WTC11 (cell line): ENCODE measurements around the gene FAM110A. TPM values are rescaled to one million over a fixed set of nuclear protein-coding genes. Genes with fewer than 3 reads are reported as not detected.
A peak's percentile ranks its signal among the peaks of the same experiment; 100 is the strongest.

ENCODE experiments used
- ATAC-seq: fragments of 200-7000 bp; cut with Tn5 transposase; 2 replicates; pipeline ENCODE4 v1.10.0; 2021; ENCODE audit warnings: mild to moderate bottlenecking, moderate library complexity
- Bru-seq: library from RNA; stranded (reverse); fragments of 400-500 nt; gene quantifications from one replicate; lab custom pipeline; 2021; lab: Mats Ljungman, UMichigan
- CTCF ChIA-PET: fragments of 300-600 bp; sonication (Branson Sonifier 250); formaldehyde crosslinking; loops from one replicate; lab custom pipeline; 2021; ENCODE audit warnings: antibody characterized with exemption; lab: Charles Lee
- POLR2A ChIA-PET: fragments of 350-600 bp; sonication (Branson Sonifier 250); formaldehyde crosslinking; loops from one replicate; lab custom pipeline; 2021; ENCODE audit warnings: antibody characterized with exemption; lab: Charles Lee
- DNase-seq: peaks from one replicate; pipeline ENCODE4 v3.0.0; 2021; ENCODE audit warnings: low spot score
- H3K27ac Mint-ChIP-seq: 2 replicates; pipeline ENCODE4 v1.8.0; 2021; ENCODE audit warnings: mixed read lengths
- H3K27me3 Mint-ChIP-seq: 2 replicates; pipeline ENCODE4 v1.8.0; 2021; ENCODE audit warnings: low read depth, mild to moderate bottlenecking, moderate library complexity, mixed read lengths
- H3K36me3 Mint-ChIP-seq: 2 replicates; pipeline ENCODE4 v1.8.0; 2021; ENCODE audit warnings: mixed read lengths
- H3K4me1 Mint-ChIP-seq: 2 replicates; pipeline ENCODE4 v1.8.0; 2022; ENCODE audit warnings: mixed read lengths
- H3K4me3 Mint-ChIP-seq: 2 replicates; pipeline ENCODE4 v1.8.0; 2021; ENCODE audit warnings: mild to moderate bottlenecking, moderate library complexity, mixed read lengths
- H3K9me3 Mint-ChIP-seq: 2 replicates; pipeline ENCODE4 v1.8.0; 2021; ENCODE audit warnings: mixed read lengths
- CBFB ChIP-seq: sonication (generic); formaldehyde crosslinking; IDR thresholded peaks from 2 replicates; pipeline ENCODE4 v1.8.1; 2022; ENCODE audit warnings: mild to moderate bottlenecking, low read depth, missing genetic modification reagents
- CREM ChIP-seq: sonication (generic); formaldehyde crosslinking; IDR thresholded peaks from 2 replicates; pipeline ENCODE4 v1.8.1; 2022; ENCODE audit warnings: mild to moderate bottlenecking, missing genetic modification reagents, moderate library complexity
- ETV6 ChIP-seq: sonication (generic); formaldehyde crosslinking; IDR thresholded peaks from 2 replicates; pipeline ENCODE4 v1.8.1; 2022; ENCODE audit warnings: mild to moderate bottlenecking, missing genetic modification reagents
- FOXK1 ChIP-seq: sonication (generic); formaldehyde crosslinking; IDR thresholded peaks from 2 replicates; pipeline ENCODE4 v1.8.0; 2022; ENCODE audit warnings: mild to moderate bottlenecking, moderate library complexity, missing genetic modification reagents
- GABPB1 ChIP-seq: sonication (generic); formaldehyde crosslinking; IDR thresholded peaks from 2 replicates; pipeline ENCODE4 v1.8.1; 2023; ENCODE audit warnings: mild to moderate bottlenecking, missing genetic modification reagents
- MYBL2 ChIP-seq: sonication (generic); formaldehyde crosslinking; IDR thresholded peaks from 2 replicates; pipeline ENCODE4 v1.8.1; 2023; ENCODE audit warnings: mild to moderate bottlenecking, moderate library complexity, missing genetic modification reagents
- NFYB ChIP-seq: sonication (generic); formaldehyde crosslinking; conservative IDR thresholded peaks from 2 replicates; pipeline ENCODE4 v1.8.0; 2022; ENCODE audit warnings: low read depth, missing genetic modification reagents
- OVOL2 ChIP-seq: fragments of 250-450 bp; sonication (Bioruptor Pico); IDR thresholded peaks from 2 replicates; pipeline ENCODE4 v1.9.0; 2021; ENCODE audit warnings: mild to moderate bottlenecking, borderline replicate concordance
- PRRX2 ChIP-seq: fragments of 250-450 bp; sonication (Bioruptor Pico); IDR thresholded peaks from 2 replicates; pipeline ENCODE4 v1.8.0; 2021; ENCODE audit warnings: mild to moderate bottlenecking
- SOX15 ChIP-seq: fragments of 250-450 bp; sonication (Bioruptor Pico); IDR thresholded peaks from 2 replicates; pipeline ENCODE4 v1.9.0; 2021; ENCODE audit warnings: mild to moderate bottlenecking
- ZNF671 ChIP-seq: fragments of 250-450 bp; sonication (Bioruptor Pico); IDR thresholded peaks from 2 replicates; pipeline ENCODE4 v1.8.0; 2021; ENCODE audit warnings: mild to moderate bottlenecking
- long read RNA-seq, 3 experiments: library from RNA in 1 of 3; library from capped mRNA in 1 of 3; library from polyadenylated mRNA in 1 of 3; unstranded in 2 of 3; stranded (forward) in 1 of 3; transcript quantifications; one replicate each; pipeline ENCODE4 v2.0.0, GENCODE V29; 2021
- total RNA-seq: library from RNA; stranded (reverse); gene quantifications from 3 replicates; pipeline ENCODE4 v1.2.3, GENCODE V29; 2021
- TF ChIP-seq, protein P1 (sequence below): sonication (generic); formaldehyde crosslinking; IDR thresholded peaks from 2 replicates; pipeline ENCODE4 v1.8.0; 2022; ENCODE audit warnings: mild to moderate bottlenecking, missing genetic modification reagents
- TF ChIP-seq, protein P2 (sequence below): sonication (generic); formaldehyde crosslinking; IDR thresholded peaks from 2 replicates; pipeline ENCODE4 v1.8.1; 2023; ENCODE audit warnings: mild to moderate bottlenecking, missing genetic modification reagents, moderate library complexity
- TF ChIP-seq, protein P3 (sequence below): sonication (generic); formaldehyde crosslinking; IDR thresholded peaks from 2 replicates; pipeline ENCODE4 v1.8.0; 2023; ENCODE audit warnings: missing genetic modification reagents, mild to moderate bottlenecking, borderline replicate concordance
- TF ChIP-seq, protein P4 (sequence below): fragments of 250-450 bp; sonication (Bioruptor Pico); IDR thresholded peaks from 2 replicates; pipeline ENCODE4 v1.9.0; 2021; ENCODE audit warnings: mild to moderate bottlenecking
- TF ChIP-seq, protein P5 (sequence below): sonication (generic); formaldehyde crosslinking; IDR thresholded peaks from 2 replicates; pipeline ENCODE4 v1.8.1; 2022; ENCODE audit warnings: low read depth, mild to moderate bottlenecking, moderate library complexity, missing genetic modification reagents, borderline replicate concordance

FAM110A gene
- total RNA-seq = 17.2 to 18.8 TPM (median 18.0 TPM) in 3 replicates
- Bru-seq, nascent RNA = percentile 54 among the genes with signal in this experiment
- long read RNA-seq, experiment 1, transcript FAM110A-206 (2 exons, 1,614 nt) = major isoform, 30 of 62 reads
- long read RNA-seq, experiment 1, partial matches to known transcripts = 0 of 62 reads
- long read RNA-seq, experiment 1, other reads (novel, unspliced or antisense) = 29 of 62 reads
- long read RNA-seq, experiment 2, transcript FAM110A-206 (2 exons, 1,614 nt) = major isoform, 9 of 23 reads
- long read RNA-seq, experiment 2, partial matches to known transcripts = 11 of 23 reads
- long read RNA-seq, experiment 2, other reads (novel, unspliced or antisense) = 2 of 23 reads
- long read RNA-seq, experiment 3 = 0 reads

DNA sequence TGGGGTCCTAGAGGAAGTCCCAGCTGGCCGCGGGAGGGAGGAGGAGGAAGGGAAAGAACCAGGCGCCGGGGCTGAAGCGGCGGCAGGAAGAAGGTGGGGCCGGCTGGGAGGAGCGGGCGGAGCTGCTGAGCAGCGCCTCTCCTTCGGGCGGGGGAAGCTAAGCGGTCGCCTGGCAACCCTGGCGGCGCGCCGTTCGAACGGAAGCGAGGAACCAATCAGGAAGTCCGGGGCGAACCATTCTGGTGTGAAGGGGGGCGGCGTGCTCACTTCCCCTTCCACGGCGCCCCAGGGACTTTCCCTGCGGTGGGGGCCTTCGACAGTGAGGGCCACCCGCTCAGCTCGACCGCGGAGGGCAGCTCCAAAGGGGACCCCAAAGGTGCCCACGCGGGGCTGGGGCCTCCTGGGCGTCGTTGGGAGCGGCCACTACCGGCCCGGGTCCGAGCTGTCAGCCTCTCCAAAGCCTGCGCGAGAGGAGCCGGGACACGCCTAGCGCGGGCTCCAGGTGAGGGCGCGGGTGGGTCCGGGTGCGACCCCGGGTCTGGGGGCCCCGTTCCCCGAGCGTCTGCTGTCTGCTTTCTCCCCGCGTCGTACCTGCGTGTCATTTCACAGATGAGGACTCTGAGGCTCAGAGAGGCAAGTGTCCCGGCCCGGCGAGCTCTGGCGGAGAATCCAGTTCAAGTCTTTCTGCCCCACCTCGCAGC is at the start of gene FAM110A:
TSS of gene FAM110A (plus strand) at position 266 of the 701 bp plus-strand sequence. CDS start 11,090 bp downstream, outside the sequence.
- H3K36me3 Mint-ChIP-seq = peaks cover 4% of the 10 kb centered on the region
- TF ChIP-seq CREM (CRISPR knock-in tag) (peak; percentile 19; the same call in 1 of the 2 replicates), GABPB1 (CRISPR knock-in tag) (peak; percentile 82), PRRX2 (CRISPR knock-in tag) (0 out of 2 replicates have a peak, but pooled peaks have one; percentile 41), ZNF671 (no peak), FOXK1 (CRISPR knock-in tag) (0 out of 2 replicates have a peak, but pooled peaks have one; percentile 29), CBFB (CRISPR knock-in tag) (no peak), SOX15 (CRISPR knock-in tag) (no peak), NFYB (CRISPR knock-in tag) (peak; percentile 88), ETV6 (CRISPR knock-in tag) (no peak), MYBL2 (peak; percentile 32; the same call in 1 of the 2 replicates), OVOL2 (no peak)
- TF ChIP-seq, protein P1, sequence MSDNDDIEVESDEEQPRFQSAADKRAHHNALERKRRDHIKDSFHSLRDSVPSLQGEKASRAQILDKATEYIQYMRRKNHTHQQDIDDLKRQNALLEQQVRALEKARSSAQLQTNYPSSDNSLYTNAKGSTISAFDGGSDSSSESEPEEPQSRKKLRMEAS (CRISPR knock-in tag) = peak; percentile 67; the same call in 1 of the 2 replicates
- TF ChIP-seq, protein P2, sequence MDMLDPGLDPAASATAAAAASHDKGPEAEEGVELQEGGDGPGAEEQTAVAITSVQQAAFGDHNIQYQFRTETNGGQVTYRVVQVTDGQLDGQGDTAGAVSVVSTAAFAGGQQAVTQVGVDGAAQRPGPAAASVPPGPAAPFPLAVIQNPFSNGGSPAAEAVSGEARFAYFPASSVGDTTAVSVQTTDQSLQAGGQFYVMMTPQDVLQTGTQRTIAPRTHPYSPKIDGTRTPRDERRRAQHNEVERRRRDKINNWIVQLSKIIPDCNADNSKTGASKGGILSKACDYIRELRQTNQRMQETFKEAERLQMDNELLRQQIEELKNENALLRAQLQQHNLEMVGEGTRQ (CRISPR knock-in tag) = peak; percentile 8; the same call in 1 of the 2 replicates
- TF ChIP-seq, protein P3, sequence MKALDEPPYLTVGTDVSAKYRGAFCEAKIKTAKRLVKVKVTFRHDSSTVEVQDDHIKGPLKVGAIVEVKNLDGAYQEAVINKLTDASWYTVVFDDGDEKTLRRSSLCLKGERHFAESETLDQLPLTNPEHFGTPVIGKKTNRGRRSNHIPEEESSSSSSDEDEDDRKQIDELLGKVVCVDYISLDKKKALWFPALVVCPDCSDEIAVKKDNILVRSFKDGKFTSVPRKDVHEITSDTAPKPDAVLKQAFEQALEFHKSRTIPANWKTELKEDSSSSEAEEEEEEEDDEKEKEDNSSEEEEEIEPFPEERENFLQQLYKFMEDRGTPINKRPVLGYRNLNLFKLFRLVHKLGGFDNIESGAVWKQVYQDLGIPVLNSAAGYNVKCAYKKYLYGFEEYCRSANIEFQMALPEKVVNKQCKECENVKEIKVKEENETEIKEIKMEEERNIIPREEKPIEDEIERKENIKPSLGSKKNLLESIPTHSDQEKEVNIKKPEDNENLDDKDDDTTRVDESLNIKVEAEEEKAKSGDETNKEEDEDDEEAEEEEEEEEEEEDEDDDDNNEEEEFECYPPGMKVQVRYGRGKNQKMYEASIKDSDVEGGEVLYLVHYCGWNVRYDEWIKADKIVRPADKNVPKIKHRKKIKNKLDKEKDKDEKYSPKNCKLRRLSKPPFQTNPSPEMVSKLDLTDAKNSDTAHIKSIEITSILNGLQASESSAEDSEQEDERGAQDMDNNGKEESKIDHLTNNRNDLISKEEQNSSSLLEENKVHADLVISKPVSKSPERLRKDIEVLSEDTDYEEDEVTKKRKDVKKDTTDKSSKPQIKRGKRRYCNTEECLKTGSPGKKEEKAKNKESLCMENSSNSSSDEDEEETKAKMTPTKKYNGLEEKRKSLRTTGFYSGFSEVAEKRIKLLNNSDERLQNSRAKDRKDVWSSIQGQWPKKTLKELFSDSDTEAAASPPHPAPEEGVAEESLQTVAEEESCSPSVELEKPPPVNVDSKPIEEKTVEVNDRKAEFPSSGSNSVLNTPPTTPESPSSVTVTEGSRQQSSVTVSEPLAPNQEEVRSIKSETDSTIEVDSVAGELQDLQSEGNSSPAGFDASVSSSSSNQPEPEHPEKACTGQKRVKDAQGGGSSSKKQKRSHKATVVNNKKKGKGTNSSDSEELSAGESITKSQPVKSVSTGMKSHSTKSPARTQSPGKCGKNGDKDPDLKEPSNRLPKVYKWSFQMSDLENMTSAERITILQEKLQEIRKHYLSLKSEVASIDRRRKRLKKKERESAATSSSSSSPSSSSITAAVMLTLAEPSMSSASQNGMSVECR (CRISPR knock-in tag) = peak; percentile 36; the same call in 1 of the 2 replicates
- TF ChIP-seq, protein P4, sequence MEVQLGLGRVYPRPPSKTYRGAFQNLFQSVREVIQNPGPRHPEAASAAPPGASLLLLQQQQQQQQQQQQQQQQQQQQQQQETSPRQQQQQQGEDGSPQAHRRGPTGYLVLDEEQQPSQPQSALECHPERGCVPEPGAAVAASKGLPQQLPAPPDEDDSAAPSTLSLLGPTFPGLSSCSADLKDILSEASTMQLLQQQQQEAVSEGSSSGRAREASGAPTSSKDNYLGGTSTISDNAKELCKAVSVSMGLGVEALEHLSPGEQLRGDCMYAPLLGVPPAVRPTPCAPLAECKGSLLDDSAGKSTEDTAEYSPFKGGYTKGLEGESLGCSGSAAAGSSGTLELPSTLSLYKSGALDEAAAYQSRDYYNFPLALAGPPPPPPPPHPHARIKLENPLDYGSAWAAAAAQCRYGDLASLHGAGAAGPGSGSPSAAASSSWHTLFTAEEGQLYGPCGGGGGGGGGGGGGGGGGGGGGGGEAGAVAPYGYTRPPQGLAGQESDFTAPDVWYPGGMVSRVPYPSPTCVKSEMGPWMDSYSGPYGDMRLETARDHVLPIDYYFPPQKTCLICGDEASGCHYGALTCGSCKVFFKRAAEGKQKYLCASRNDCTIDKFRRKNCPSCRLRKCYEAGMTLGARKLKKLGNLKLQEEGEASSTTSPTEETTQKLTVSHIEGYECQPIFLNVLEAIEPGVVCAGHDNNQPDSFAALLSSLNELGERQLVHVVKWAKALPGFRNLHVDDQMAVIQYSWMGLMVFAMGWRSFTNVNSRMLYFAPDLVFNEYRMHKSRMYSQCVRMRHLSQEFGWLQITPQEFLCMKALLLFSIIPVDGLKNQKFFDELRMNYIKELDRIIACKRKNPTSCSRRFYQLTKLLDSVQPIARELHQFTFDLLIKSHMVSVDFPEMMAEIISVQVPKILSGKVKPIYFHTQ (CRISPR knock-in tag) = no peak
- TF ChIP-seq, protein P5, sequence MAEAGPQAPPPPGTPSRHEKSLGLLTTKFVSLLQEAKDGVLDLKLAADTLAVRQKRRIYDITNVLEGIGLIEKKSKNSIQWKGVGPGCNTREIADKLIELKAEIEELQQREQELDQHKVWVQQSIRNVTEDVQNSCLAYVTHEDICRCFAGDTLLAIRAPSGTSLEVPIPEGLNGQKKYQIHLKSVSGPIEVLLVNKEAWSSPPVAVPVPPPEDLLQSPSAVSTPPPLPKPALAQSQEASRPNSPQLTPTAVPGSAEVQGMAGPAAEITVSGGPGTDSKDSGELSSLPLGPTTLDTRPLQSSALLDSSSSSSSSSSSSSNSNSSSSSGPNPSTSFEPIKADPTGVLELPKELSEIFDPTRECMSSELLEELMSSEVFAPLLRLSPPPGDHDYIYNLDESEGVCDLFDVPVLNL (CRISPR knock-in tag) = peak; percentile 96
- TF ChIP-seq, all 79 proteins: peak for 10
- H3K4me3 Mint-ChIP-seq = peak within 1 kb of the TSS; percentile 76
- DNase-seq = peak; percentile 96
- H3K4me1 Mint-ChIP-seq = peaks cover 12% of the 10 kb centered on the region
- H3K27me3 Mint-ChIP-seq = peaks cover 20% of the 10 kb centered on the region
- no peak within 1 kb of the TSS for H3K27ac Mint-ChIP-seq
- POLR2A ChIA-PET = interaction anchor here (0.8 to 1.1 kb wide), 2 partner anchors 10 to 11 kb away, joined by 3 to 4 read pairs; no protein-coding TSS in a partner anchor
- CTCF ChIA-PET = interaction anchor here (0.5 to 4.5 kb wide), 18 partner anchors 8 to 1692 kb away, joined by 3 to 30 read pairs (median 6); no protein-coding TSS in a partner anchor
- peaks cover 12% of the 10 kb centered on the region for H3K9me3 Mint-ChIP-seq
- ATAC-seq = peak; percentile 97
